Measurements from ENCODE around the gene HMCN2.
"Not testable (repeated sequence)": the region's sequence is repeated elsewhere in the genome, so short reads cannot be mapped to it uniquely, and the experiment has no call there.

The HMCN2 gene

DNA sequence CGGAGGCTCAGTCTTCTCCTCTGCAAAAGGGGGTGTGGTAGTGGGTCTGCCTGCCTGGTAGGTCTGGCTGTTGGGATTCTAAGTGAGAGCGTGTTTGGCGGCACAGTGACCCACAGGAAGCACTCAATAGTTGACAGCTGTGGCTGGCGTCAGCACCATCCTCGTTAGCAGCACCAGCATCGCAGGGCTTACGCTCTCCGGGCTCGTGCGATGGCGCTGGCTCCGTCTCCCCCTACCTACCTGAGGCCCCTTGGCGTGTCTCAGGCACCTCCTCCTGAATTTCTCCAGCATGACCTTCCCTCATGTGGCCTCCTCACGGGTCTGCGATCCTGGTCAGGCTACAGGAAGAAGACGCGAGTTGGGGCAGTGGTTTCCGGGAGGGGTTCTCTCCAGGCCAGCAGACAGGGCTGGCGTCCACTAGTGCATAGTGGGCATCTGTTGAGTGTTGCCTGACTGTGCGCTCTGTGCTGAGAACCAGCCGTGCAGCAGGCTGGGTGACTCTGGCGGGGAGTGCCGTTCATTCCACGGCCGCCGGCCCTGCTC, 66.9 kb downstream of the HMCN2 start:
- Histone ChIP-seq H3K27me3 (ENCODE audit: low read depth) (peaks cover 33% of the 10 kb centered on the region), H3K4me3 (no peak overlapping the region), H3K9me3 (no peaks in the 10 kb centered on the region), H3K36me3 (replicated peaks) (no peaks in the 10 kb centered on the region), H3K4me1 (no peaks in the 10 kb centered on the region)
- no peak for DNase-seq (ENCODE audit: low spot score in 2 of 2)
- in situ Hi-C loops (cut with MboI; ENCODE audit: low sequenced_read_pairs), result loop anchor here (25.0 kb wide), 1 partner anchor 220 kb away; no protein-coding TSS in a partner anchor

DNA sequence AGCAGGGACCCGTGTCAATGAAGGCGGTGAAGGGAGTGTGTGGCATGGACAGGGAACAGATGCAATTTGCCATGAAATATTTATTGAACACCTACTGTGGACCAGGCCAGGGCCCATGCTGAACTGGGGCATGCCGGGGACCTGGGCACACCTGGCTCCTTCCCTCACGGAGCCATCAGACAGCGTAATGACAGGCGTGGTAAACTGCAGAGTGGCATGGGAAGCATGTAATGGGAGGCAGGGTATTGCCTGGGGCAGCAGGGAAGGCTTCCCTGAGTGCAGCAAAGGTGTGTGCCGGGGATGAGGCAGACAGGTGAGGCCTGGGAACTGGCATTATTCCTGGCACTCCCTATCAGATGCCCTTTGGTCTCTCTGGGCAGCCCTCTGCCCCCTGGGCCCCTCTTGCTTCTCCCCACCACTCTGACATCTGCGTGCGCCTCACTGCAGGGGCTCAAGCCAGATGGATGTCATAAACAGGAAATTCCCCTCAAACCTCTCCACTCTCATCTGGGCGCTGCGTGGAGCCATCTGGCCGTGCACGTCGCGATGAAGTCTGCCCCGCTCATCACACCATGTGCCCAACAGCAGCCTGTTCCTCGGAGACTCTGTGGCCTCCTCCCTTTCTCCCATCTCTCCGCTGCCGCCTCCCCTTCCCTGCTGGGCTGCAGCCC, 67.6 kb downstream of the HMCN2 start:
- no peaks in the 10 kb centered on the region for H3K4me1 ChIP-seq
- no peaks in the 10 kb centered on the region for H3K9me3 ChIP-seq
- no peak overlapping the region for H3K4me3 ChIP-seq
- no peaks in the 10 kb centered on the region for H3K36me3 ChIP-seq (replicated peaks)
- in situ Hi-C loops (cut with MboI; ENCODE audit: low sequenced_read_pairs), result loop anchor here (25.0 kb wide), 1 partner anchor 221 kb away; no protein-coding TSS in a partner anchor
- DNase-seq (ENCODE audit: low spot score in 2 of 2), result no peak
- peaks cover 28% of the 10 kb centered on the region for H3K27me3 ChIP-seq (ENCODE audit: low read depth)

DNA sequence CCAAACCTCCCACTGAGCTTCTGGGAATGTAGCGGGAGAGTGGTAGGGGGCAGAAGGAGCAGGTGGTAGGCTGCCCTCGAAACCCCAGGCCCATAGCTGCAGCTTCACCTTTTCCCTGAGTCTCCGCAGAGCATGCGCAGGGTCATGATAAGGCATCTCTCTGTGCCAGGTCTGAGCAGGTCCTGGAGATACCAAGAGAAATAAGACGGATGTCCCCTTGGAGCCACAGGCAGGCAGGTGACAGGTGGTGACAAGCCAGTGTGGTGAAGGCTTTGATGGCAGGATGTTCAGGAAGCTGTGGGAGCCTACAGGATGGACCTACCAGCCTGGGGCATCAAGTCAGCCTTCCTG, 68.1 kb downstream of the HMCN2 start:
- H3K9me3 ChIP-seq, result no peaks in the 10 kb centered on the region
- in situ Hi-C loops (cut with MboI; ENCODE audit: low sequenced_read_pairs), result loop anchor here (25.0 kb wide), 1 partner anchor 221 kb away; no protein-coding TSS in a partner anchor

DNA sequence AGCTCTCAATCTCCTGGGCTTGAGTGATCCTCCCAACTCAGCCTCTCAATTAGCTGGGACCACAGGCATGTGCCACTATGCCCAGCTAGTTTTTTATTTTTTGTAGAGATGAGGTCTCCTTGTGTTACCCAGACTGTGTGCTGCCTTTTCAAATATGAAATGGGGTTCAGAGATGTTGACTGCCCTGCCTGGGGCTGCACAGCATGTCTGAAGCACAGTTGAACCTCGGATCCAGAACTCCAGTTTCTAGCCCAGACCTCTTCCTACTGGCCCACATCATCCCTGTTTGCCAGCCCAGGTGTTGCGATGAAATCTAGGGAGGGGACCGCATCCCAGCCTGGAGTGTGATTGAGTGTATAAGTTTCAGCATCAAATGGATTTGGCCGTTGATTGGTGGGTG, 69.4 kb downstream of the HMCN2 start:
- peaks cover 19% of the 10 kb centered on the region; the same call in 1 of the 2 replicates for H3K27me3 ChIP-seq (ENCODE audit: low read depth)
- no peak for DNase-seq (ENCODE audit: low spot score in 2 of 2)

More for the DNA sequence above, 68.1 kb downstream of the HMCN2 start:
- no peak overlapping the region for H3K4me3 ChIP-seq
- DNase-seq (ENCODE audit: low spot score in 2 of 2), result no peak
- H3K36me3 ChIP-seq (replicated peaks), result no peaks in the 10 kb centered on the region
- H3K27me3 ChIP-seq (ENCODE audit: low read depth), result peaks cover 23% of the 10 kb centered on the region
- no peaks in the 10 kb centered on the region for H3K4me1 ChIP-seq

GRCh38 chr9:130336027-130336610, 70.6 kb downstream of the HMCN2 start:
- in situ Hi-C loops (cut with MboI; ENCODE audit: low sequenced_read_pairs), result loop anchor here (25.0 kb wide), 1 partner anchor 224 kb away; no protein-coding TSS in a partner anchor
- Histone ChIP-seq H3K27me3 (ENCODE audit: low read depth) (peaks cover 16% of the 10 kb centered on the region; the same call in 1 of the 2 replicates), H3K4me3 (no peak overlapping the region), H3K4me1 (no peaks in the 10 kb centered on the region), H3K9me3 (no peaks in the 10 kb centered on the region), H3K36me3 (replicated peaks) (no peaks in the 10 kb centered on the region)
- DNase-seq (ENCODE audit: low spot score in 2 of 2), result no peak

More for the DNA sequence above, 69.4 kb downstream of the HMCN2 start:
- no peak overlapping the region for H3K4me3 ChIP-seq
- in situ Hi-C loops (cut with MboI; ENCODE audit: low sequenced_read_pairs), result loop anchor here (25.0 kb wide), 1 partner anchor 223 kb away; no protein-coding TSS in a partner anchor
- no peaks in the 10 kb centered on the region for H3K9me3 ChIP-seq
- H3K36me3 ChIP-seq (replicated peaks), result no peaks in the 10 kb centered on the region
- no peaks in the 10 kb centered on the region for H3K4me1 ChIP-seq

- no peak for DNase-seq (ENCODE audit: low spot score in 2 of 2)
- in situ Hi-C loops (cut with MboI; ENCODE audit: low sequenced_read_pairs), result loop anchor here (25.0 kb wide), 1 partner anchor 225 kb away; no protein-coding TSS in a partner anchor
- H3K9me3 ChIP-seq, result no peaks in the 10 kb centered on the region
- no peaks in the 10 kb centered on the region for H3K36me3 ChIP-seq (replicated peaks)
- no peak overlapping the region for H3K4me3 ChIP-seq
- peaks cover 10% of the 10 kb centered on the region; the same call in 1 of the 2 replicates for H3K27me3 ChIP-seq (ENCODE audit: low read depth)
- H3K4me1 ChIP-seq, result no peaks in the 10 kb centered on the region
Measured at GRCh38 chr9:130336885-130337284, 71.3 kb downstream of the HMCN2 start.

DNA sequence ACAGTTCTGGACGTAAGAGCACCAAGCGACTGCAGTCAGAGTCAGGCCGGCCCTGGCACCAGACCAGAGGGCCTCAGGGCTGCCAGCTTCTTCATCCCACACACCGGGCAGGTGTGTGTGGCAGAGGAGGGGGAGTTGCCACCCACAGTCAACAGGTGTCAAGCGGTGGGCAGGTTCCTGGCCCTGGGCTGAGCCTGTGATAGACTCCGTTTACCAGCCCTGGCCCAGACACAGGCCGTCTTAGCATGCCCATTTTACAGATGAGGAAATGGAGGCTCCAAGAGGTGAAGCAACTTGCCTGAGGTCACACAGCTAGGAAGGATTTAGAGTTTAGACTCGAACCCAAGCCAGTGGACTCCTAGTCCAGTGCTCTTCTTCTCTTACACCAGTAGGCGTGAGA, 71.8 kb downstream of the HMCN2 start:
- peaks cover 10% of the 10 kb centered on the region; the same call in 1 of the 2 replicates for H3K27me3 ChIP-seq (ENCODE audit: low read depth)
- no peaks in the 10 kb centered on the region for H3K36me3 ChIP-seq (replicated peaks)
- no peak for DNase-seq (ENCODE audit: low spot score in 2 of 2)
- H3K4me1 ChIP-seq, result no peaks in the 10 kb centered on the region
- in situ Hi-C loops (cut with MboI; ENCODE audit: low sequenced_read_pairs), result loop anchor here (25.0 kb wide), 1 partner anchor 225 kb away; no protein-coding TSS in a partner anchor
- no peaks in the 10 kb centered on the region for H3K9me3 ChIP-seq
- no peak overlapping the region for H3K4me3 ChIP-seq

DNA sequence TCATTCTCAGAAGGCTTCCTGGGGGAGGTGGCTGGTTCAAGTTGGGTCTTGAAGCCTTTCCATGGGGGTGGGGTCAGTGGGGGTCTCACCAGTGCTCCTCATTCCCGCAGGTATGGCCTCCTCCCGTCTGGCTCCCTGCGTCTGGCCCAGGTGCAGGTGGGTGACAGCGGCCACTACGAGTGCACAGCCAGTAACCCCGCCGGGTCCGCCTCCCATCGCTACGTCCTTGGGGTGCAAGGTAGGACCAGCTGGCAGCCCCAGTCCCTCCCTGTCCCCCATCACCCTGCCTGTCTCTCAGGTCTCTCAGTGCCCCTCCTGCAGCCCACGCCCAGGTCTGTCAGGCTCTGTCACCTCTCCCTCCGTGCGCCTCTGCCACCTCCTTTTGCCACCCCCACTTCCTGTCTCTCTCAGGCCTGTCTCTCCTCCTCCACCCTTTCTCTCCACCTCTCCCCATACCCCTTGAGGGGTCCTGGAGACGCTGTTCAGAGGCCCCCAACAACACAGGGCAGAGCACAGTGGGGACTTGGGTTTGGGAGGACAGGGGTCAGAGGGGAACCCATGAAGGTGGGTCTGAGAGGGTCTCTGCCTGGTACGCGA, 72.3 kb downstream of the HMCN2 start:
- no peak overlapping the region for H3K4me3 ChIP-seq
- no peak for DNase-seq (ENCODE audit: low spot score in 2 of 2)
- H3K36me3 ChIP-seq (replicated peaks), result no peaks in the 10 kb centered on the region
- no peaks in the 10 kb centered on the region for H3K9me3 ChIP-seq
- in situ Hi-C loops (cut with MboI; ENCODE audit: low sequenced_read_pairs), result loop anchor here (25.0 kb wide), 1 partner anchor 226 kb away; no protein-coding TSS in a partner anchor
- no peaks in the 10 kb centered on the region for H3K4me1 ChIP-seq
- H3K27me3 ChIP-seq (ENCODE audit: low read depth), result peaks cover 6% of the 10 kb centered on the region; the same call in 1 of the 2 replicates

DNA sequence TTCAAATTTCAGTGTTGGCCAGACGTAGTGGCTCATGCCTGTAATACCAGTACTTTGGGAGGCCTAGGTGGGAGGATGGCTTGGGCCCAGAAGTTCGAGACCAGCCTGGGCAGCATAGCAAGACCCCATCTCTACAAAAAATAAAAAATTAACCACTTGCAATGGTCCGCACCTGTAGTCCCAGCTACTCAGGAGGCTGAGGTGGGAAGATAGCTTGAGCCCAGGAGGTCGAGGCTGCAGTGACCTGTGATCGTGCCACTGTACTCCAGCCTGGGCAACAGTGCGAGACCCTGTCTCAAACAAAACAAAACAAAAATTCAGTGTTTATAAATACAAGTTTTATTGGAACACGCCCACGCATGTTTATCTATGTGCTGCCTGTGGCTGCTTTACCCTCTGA, 73.3 kb downstream of the HMCN2 start:
- not testable (repeated sequence) for H3K9me3 ChIP-seq; H3K4me3 ChIP-seq; H3K36me3 ChIP-seq (replicated peaks); DNase-seq (ENCODE audit: low spot score in 2 of 2); H3K27me3 ChIP-seq (ENCODE audit: low read depth); H3K4me1 ChIP-seq
- in situ Hi-C loops (cut with MboI; ENCODE audit: low sequenced_read_pairs), result loop anchor here (25.0 kb wide), 1 partner anchor 227 kb away; no protein-coding TSS in a partner anchor

DNA sequence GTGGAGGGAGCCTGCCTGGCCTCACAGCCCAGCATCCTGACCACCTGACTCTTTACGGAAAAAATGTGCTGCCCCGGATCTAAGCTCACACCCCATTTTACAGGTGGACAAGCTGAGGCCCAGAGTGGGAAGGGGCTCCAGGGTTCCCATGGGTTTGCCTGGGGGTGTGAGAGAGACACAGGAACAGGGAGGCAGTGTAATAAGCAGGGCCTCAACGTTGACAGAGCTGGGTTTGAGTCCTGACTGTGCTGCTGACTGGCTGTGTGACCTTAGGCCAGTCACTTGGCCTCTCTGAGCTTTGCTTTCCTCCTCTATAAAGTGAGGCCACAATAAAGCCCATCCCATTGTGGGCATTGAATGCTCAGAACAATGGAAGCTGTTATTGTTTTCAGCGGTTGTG, 73.7 kb downstream of the HMCN2 start:
- in situ Hi-C loops (cut with MboI; ENCODE audit: low sequenced_read_pairs), result loop anchor here (25.0 kb wide), 1 partner anchor 227 kb away; no protein-coding TSS in a partner anchor

DNA sequence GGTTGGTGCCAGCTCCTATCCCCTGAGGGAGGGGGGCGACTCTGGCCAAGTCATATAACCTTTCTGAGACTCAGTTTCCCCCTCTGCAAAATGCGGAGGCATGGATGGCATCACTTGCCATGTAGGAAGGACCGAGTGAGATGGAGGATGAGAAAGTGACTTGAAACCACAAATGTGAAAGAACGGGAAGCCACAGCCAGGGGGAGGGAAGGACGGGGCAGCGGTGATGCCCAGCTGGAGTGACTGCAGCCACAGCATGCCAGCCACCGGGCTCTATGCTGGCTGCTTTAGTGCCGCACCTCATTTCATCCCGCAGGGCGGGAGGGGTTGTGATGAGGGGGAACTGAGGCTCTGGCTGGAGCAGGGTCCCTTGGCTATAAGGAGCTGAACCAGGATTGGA, 74.5 kb downstream of the HMCN2 start:
- Histone ChIP-seq H3K9me3 (no peaks in the 10 kb centered on the region), H3K27me3 (ENCODE audit: low read depth) (no peaks in the 10 kb centered on the region), H3K36me3 (replicated peaks) (no peaks in the 10 kb centered on the region), H3K4me3 (no peak overlapping the region), H3K4me1 (no peaks in the 10 kb centered on the region)
- in situ Hi-C loops (cut with MboI; ENCODE audit: low sequenced_read_pairs), result loop anchor here (25.0 kb wide), 1 partner anchor 228 kb away; no protein-coding TSS in a partner anchor
- DNase-seq (ENCODE audit: low spot score in 2 of 2), result no peak

More for the DNA sequence above, 73.7 kb downstream of the HMCN2 start:
- no peak for DNase-seq (ENCODE audit: low spot score in 2 of 2)
- no peaks in the 10 kb centered on the region for H3K4me1 ChIP-seq
- H3K36me3 ChIP-seq (replicated peaks), result no peaks in the 10 kb centered on the region
- H3K27me3 ChIP-seq (ENCODE audit: low read depth), result no peaks in the 10 kb centered on the region
- H3K4me3 ChIP-seq, result no peak overlapping the region
- no peaks in the 10 kb centered on the region for H3K9me3 ChIP-seq

DNA sequence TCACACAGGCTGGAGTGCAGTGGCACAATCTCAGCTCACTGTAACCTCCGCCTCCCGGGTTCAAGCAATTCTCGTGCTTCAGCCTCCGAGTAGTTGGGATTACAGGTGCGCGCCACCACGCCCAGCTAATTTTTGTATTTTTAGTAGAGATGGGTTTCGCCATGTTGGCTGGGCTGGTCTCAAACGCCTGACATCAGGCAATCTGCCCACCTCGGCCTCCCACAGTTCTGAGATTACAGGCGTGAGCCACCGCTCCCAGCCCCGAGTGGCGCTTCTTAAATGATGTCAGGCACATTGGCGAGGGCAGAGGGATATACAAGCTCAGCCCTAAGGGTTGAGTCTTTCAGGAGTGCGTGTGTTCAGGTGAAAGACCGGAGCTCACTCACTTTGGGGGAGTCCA, 75.0 kb downstream of the HMCN2 start:
- in situ Hi-C loops (cut with MboI; ENCODE audit: low sequenced_read_pairs), result loop anchor here (25.0 kb wide), 1 partner anchor 228 kb away; no protein-coding TSS in a partner anchor
- not testable (repeated sequence) for H3K4me3 ChIP-seq; H3K4me1 ChIP-seq; H3K9me3 ChIP-seq; H3K27me3 ChIP-seq (ENCODE audit: low read depth); H3K36me3 ChIP-seq (replicated peaks); DNase-seq (ENCODE audit: low spot score in 2 of 2)

GRCh38 chr9:130341128-130341527, 75.6 kb downstream of the HMCN2 start:
- in situ Hi-C loops (cut with MboI; ENCODE audit: low sequenced_read_pairs), result loop anchor here (25.0 kb wide), 1 partner anchor 229 kb away; no protein-coding TSS in a partner anchor
- no peaks in the 10 kb centered on the region for H3K27me3 ChIP-seq (ENCODE audit: low read depth)
- H3K9me3 ChIP-seq, result no peaks in the 10 kb centered on the region
- no peak for DNase-seq (ENCODE audit: low spot score in 2 of 2)
- H3K4me3 ChIP-seq, result no peak overlapping the region
- no peaks in the 10 kb centered on the region for H3K36me3 ChIP-seq (replicated peaks)
- no peaks in the 10 kb centered on the region for H3K4me1 ChIP-seq
